Trophoblast cell (in vitro differentiated cells and primary cell): ENCODE results near the gene TNS3.

Experiments
- DNase-seq, 2 donors: peaks; one replicate each; pipeline ENCODE4 v3.0.0-alpha.2; 2016
- H2AFZ ChIP-seq: 2 replicates; pipeline ENCODE4 v1.6.1; 2013; ENCODE audit warnings: low read length, moderate library complexity, mild to moderate bottlenecking; ENCODE audit not compliant: insufficient read depth, poor library complexity
- H2AK5ac ChIP-seq: 2 replicates; pipeline ENCODE4 v1.6.1; 2013; ENCODE audit warnings: mild to moderate bottlenecking, low read length
- H2BK120ac ChIP-seq: 2 replicates; pipeline ENCODE4 v1.6.1; 2013; ENCODE audit warnings: low read length, mild to moderate bottlenecking, moderate library complexity; ENCODE audit not compliant: insufficient read depth, poor library complexity
- H2BK12ac ChIP-seq: 2 replicates; pipeline ENCODE4 v1.6.1; 2013; ENCODE audit warnings: mild to moderate bottlenecking, low read length, moderate library complexity
- H2BK5ac ChIP-seq: 2 replicates; pipeline ENCODE4 v1.6.1; 2013; ENCODE audit warnings: low read length, low read depth, moderate library complexity, mild to moderate bottlenecking; ENCODE audit not compliant: poor library complexity
- H3K14ac ChIP-seq: 2 replicates; pipeline ENCODE4 v1.6.1; 2013; ENCODE audit warnings: mild to moderate bottlenecking, low read length
- H3K18ac ChIP-seq: 2 replicates; pipeline ENCODE4 v1.6.1; 2013; ENCODE audit warnings: mild to moderate bottlenecking, low read length
- H3K23ac ChIP-seq: 2 replicates; pipeline ENCODE4 v1.6.1; 2013; ENCODE audit warnings: low read length
- H3K27ac ChIP-seq: 2 replicates; pipeline ENCODE4 v1.5.1; 2013; ENCODE audit warnings: low read depth, mild to moderate bottlenecking, inconsistent platforms, low read length, moderate library complexity
- H3K27me3 ChIP-seq: 2 replicates; pipeline ENCODE4 v1.6.1; 2013; ENCODE audit warnings: inconsistent platforms, mild to moderate bottlenecking, low read length, moderate library complexity; ENCODE audit not compliant: insufficient read depth
- H3K36me3 ChIP-seq, 2 experiments: 1 replicate in 1 of 2; 2 replicates in 1 of 2; pipeline ENCODE4 v1.6.1; 2013; ENCODE audit warnings: low read length in 2 of 2, mild to moderate bottlenecking in 2 of 2, moderate library complexity in 1 of 2; ENCODE audit not compliant: insufficient read depth in 2 of 2, control insufficient read depth in 1 of 2
- H3K4ac ChIP-seq: 2 replicates; pipeline ENCODE4 v1.6.1; 2013; ENCODE audit warnings: low read depth, mild to moderate bottlenecking, low read length, moderate library complexity
- H3K4me1 ChIP-seq, 2 experiments: 1 replicate in 1 of 2; 2 replicates in 1 of 2; pipeline ENCODE4 v1.6.1; 2013; ENCODE audit warnings: low read length in 2 of 2, mild to moderate bottlenecking in 2 of 2, moderate library complexity in 1 of 2; ENCODE audit not compliant: insufficient read depth in 2 of 2, control insufficient read depth in 1 of 2
- H3K4me2 ChIP-seq: 2 replicates; pipeline ENCODE4 v1.6.1; 2013; ENCODE audit warnings: inconsistent platforms, mild to moderate bottlenecking, low read length, moderate library complexity
- H3K4me3 ChIP-seq: 2 replicates; pipeline ENCODE4 v1.5.1; 2013; ENCODE audit warnings: mild to moderate bottlenecking, low read depth, low read length, inconsistent platforms
- H3K79me1 ChIP-seq: one replicate; pipeline ENCODE4 v1.6.1; 2013; ENCODE audit warnings: low read length
- H3K79me2 ChIP-seq: 2 replicates; pipeline ENCODE4 v1.6.1; 2013; ENCODE audit warnings: low read length, mild to moderate bottlenecking; ENCODE audit not compliant: control insufficient read depth, insufficient read depth, poor library complexity
- H3K9ac ChIP-seq: 2 replicates; pipeline ENCODE4 v1.6.1; 2013; ENCODE audit warnings: mild to moderate bottlenecking, low read length
- H3K9me3 ChIP-seq: 2 replicates; pipeline ENCODE4 v1.6.1; 2013; ENCODE audit warnings: low read depth, mild to moderate bottlenecking, control low read depth, inconsistent platforms, low read length; ENCODE audit not compliant: insufficient read depth
- H4K12ac ChIP-seq: 2 replicates; pipeline ENCODE4 v1.6.1; 2013; ENCODE audit warnings: low read depth, mild to moderate bottlenecking, low read length, moderate library complexity
- H4K8ac ChIP-seq: 2 replicates; pipeline ENCODE4 v1.6.1; 2013; ENCODE audit warnings: low read depth, mild to moderate bottlenecking, low read length, moderate library complexity
- H4K91ac ChIP-seq: one replicate; pipeline ENCODE4 v1.6.1; 2013; ENCODE audit warnings: low read depth, mild to moderate bottlenecking, low read length, moderate library complexity
- WGBS: extraction: QIAGEN DNeasy Blood & Tissue Kit; methylation state at CpG from one replicate; pipeline ENCODE4 v1.1.7; 2013; ENCODE audit warnings: missing lambda C conversion rate; ENCODE audit not compliant: insufficient read length, insufficient coverage; ENCODE audit errors: extremely low coverage; 5-methylcytosine and 5-hydroxymethylcytosine counted together

TNS3 gene

DNA sequence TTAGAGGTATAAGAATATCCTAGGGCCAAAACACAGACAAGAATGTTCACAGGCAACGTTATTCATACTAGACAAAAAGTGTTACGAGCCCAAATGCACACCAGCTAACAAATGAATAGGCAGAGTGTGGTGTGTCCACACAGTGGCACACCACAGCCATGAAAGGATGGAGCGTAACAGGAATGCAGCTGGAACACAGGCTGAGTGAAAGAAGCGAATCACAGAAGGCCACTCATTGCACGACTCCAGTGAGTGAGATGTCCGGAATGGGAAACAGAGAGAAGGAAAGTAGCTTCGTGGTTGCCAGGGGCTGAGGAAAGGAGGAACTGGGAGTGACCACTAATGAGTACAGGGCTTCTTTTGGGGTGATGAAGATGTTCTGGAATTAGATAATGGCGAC, 198.8 kb downstream of the TNS3 start:
- no CpG with 5 or more reads among the region's 8 CpGs for WGBS
- Histone ChIP-seq H3K18ac (no peak overlapping the region), H3K9me3 (no peaks in the 10 kb centered on the region), H3K4me2 (no peak overlapping the region), H3K23ac (no peak overlapping the region), H3K79me2 (no peaks in the 10 kb centered on the region), H3K79me1 (peaks cover 5% of the 10 kb centered on the region), H4K8ac (no peak overlapping the region), H3K4me3 (no peak overlapping the region), H3K4ac (no peak overlapping the region), H3K27ac (no peak overlapping the region), H2BK5ac (no peak overlapping the region), H2AK5ac (no peak overlapping the region), H4K12ac (no peak overlapping the region), H2AFZ (no peak overlapping the region), H3K4me1 (peaks cover 21% of the 10 kb centered on the region in 2 experiments), H3K36me3 (peaks cover 58 to 71% of the 10 kb centered on the region in 2 experiments), H3K27me3 (no peaks in the 10 kb centered on the region), H4K91ac (no peak overlapping the region), H3K14ac (no peak overlapping the region), H2BK120ac (no peak overlapping the region), H3K9ac (no peak overlapping the region), H2BK12ac (no peak overlapping the region)
- peak in 1 of 2 donors; percentile 45 for DNase-seq

DNA sequence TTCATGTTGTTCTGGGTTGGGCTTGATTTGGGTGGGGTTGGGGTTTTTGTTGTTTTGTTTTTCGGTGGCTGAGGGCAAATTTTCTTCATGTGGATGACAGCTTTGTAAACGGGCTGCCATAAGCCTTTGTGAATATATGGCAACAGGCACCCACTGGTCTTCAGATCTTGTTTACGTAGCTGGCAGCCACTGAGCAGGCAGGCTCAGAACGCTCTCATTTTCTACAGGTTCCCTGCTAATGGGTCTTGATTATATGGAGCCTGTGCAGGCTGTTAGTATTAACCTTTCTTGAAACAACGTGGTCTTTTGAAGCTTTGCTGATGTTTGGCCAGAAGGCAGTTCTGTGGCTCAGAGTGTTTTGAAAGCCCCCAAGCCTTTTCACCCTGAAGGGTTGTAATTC, 199.7 kb downstream of the TNS3 start:
- Histone ChIP-seq H4K12ac (no peak overlapping the region), H3K9me3 (no peaks in the 10 kb centered on the region), H4K91ac (no peak overlapping the region), H2AFZ (no peak overlapping the region), H3K79me1 (peaks cover 5% of the 10 kb centered on the region), H3K79me2 (no peaks in the 10 kb centered on the region), H3K23ac (no peak overlapping the region), H2BK12ac (no peak overlapping the region), H2AK5ac (no peak overlapping the region), H3K4me3 (no peak overlapping the region), H3K4me1 (peaks cover 21 to 26% of the 10 kb centered on the region in 2 experiments), H2BK120ac (no peak overlapping the region), H3K4ac (no peak overlapping the region), H3K27me3 (no peaks in the 10 kb centered on the region), H3K27ac (no peak overlapping the region), H2BK5ac (no peak overlapping the region), H3K4me2 (no peak overlapping the region), H3K36me3 (peaks cover 54 to 69% of the 10 kb centered on the region in 2 experiments), H3K18ac (no peak overlapping the region), H4K8ac (no peak overlapping the region), H3K9ac (no peak overlapping the region), H3K14ac (no peak overlapping the region)
- DNase-seq: no peak
- no CpG with 5 or more reads among the region's 5 CpGs for WGBS

- no peak overlapping the region for H2BK12ac ChIP-seq
- DNase-seq: no peak
- H3K4me2 ChIP-seq: no peak overlapping the region
- H4K8ac ChIP-seq: no peak overlapping the region
- H3K9ac ChIP-seq: no peak overlapping the region
- no peak overlapping the region for H2AFZ ChIP-seq
- no peaks in the 10 kb centered on the region for H3K9me3 ChIP-seq
- WGBS: no CpG with 5 or more reads among the region's 6 CpGs
- H2BK5ac ChIP-seq: no peak overlapping the region
- H4K91ac ChIP-seq: no peak overlapping the region
- no peak overlapping the region for H2BK120ac ChIP-seq
- H3K14ac ChIP-seq: no peak overlapping the region
- no peak overlapping the region for H2AK5ac ChIP-seq
- H3K4me1 ChIP-seq: peaks cover 21 to 26% of the 10 kb centered on the region in 2 experiments
- no peak overlapping the region for H3K18ac ChIP-seq
- H4K12ac ChIP-seq: no peak overlapping the region
- H3K79me1 ChIP-seq: peaks cover 5% of the 10 kb centered on the region
- no peaks in the 10 kb centered on the region for H3K27me3 ChIP-seq
- H3K23ac ChIP-seq: no peak overlapping the region
- no peak overlapping the region for H3K4ac ChIP-seq
- H3K36me3 ChIP-seq: peaks cover 55 to 71% of the 10 kb centered on the region in 2 experiments
- H3K79me2 ChIP-seq: no peaks in the 10 kb centered on the region
- H3K4me3 ChIP-seq: no peak overlapping the region
- H3K27ac ChIP-seq: no peak overlapping the region
These were observed 200.8 kb downstream of the TNS3 start for GRCh38 chr7:47381134-47381495.

GRCh38 chr7:47380325-47381133, 201.4 kb downstream of the TNS3 start:
- Histone ChIP-seq H2BK12ac (peak overlapping the region; percentile 6), H4K8ac (no peak overlapping the region), H3K4me2 (peak overlapping the region; percentile 10), H4K91ac (no peak overlapping the region), H4K12ac (no peak overlapping the region), H2BK5ac (peak overlapping the region; percentile 15), H3K9ac (no peak overlapping the region), H2BK120ac (no peak overlapping the region), H3K36me3 (peaks cover 53 to 69% of the 10 kb centered on the region in 2 experiments), H2AFZ (no peak overlapping the region), H2AK5ac (no peak overlapping the region), H3K27ac (peak overlapping the region; percentile 72), H3K4ac (no peak overlapping the region), H3K79me1 (peaks cover 5% of the 10 kb centered on the region), H3K18ac (no peak overlapping the region), H3K14ac (no peak overlapping the region), H3K9me3 (no peaks in the 10 kb centered on the region), H3K4me3 (no peak overlapping the region), H3K79me2 (no peaks in the 10 kb centered on the region), H3K27me3 (no peaks in the 10 kb centered on the region), H3K23ac (no peak overlapping the region), H3K4me1 (peaks cover 21 to 26% of the 10 kb centered on the region in 2 experiments)
- WGBS: no CpG with 5 or more reads among the region's 15 CpGs
- DNase-seq: peak; percentile 36 to 69
